Rectal smooth muscle tissue (tissue), 1 donor: Measurements from ENCODE around the gene VPS13D.
A peak's percentile ranks its signal among the peaks of the same experiment; 100 is the strongest.

Experiments used
- H3K27ac ChIP-seq: one replicate; pipeline ENCODE4 v1.7.0; 2013; ENCODE audit warnings: low read depth, low read length, inconsistent platforms
- H3K27me3 ChIP-seq: one replicate; pipeline ENCODE4 v1.7.0; 2013; ENCODE audit warnings: low read length; ENCODE audit not compliant: control insufficient read depth, insufficient read depth
- H3K36me3 ChIP-seq: one replicate; pipeline ENCODE4 v1.7.0; 2013; ENCODE audit warnings: low read length; ENCODE audit not compliant: control insufficient read depth, insufficient read depth
- H3K4me1 ChIP-seq: one replicate; pipeline ENCODE4 v1.7.0; 2013; ENCODE audit warnings: low read length; ENCODE audit not compliant: control insufficient read depth, insufficient read depth
- H3K4me3 ChIP-seq: one replicate; pipeline ENCODE4 v1.7.0; 2013; ENCODE audit warnings: low read length
- H3K9ac ChIP-seq: one replicate; pipeline ENCODE4 v1.7.0; 2013; ENCODE audit warnings: low read length

VPS13D gene

DNA sequence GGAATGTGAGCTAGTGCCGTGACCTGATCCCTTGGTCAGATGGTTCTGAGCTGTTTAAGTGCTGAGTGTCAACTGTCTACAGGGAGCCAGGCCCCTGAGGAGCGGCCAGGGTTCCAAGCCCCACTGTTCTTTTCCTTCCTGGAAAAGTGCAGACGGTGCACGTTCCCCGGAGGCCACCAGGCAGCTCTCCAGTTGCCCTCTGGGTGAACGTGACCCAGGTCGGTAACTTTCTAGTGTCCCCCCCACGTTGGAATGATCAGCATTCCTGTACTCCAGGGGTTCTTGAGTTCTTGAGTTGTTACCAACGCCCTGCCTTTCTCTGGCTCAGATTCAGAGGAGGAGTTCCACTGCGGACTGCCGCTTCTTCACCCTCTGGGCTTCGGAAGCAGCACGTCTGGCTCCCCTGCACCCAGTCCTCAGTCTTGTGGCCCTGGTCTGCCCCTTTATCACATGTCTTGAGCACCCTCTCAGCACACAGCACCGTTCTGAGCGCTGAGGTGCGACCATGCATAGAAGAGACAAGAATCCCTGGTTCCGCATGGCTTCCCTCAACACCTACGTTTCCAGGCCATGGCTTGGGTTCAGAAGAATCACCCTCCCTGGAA lies 256.7 kb downstream of the VPS13D start:
- Histone ChIP-seq H3K9ac (no peak overlapping the region), H3K36me3 (peaks cover 4% of the 10 kb centered on the region), H3K27me3 (no peaks in the 10 kb centered on the region), H3K27ac (no peak overlapping the region), H3K4me1 (peaks cover 10% of the 10 kb centered on the region), H3K4me3 (no peak overlapping the region)

GRCh38 chr1:12487520-12487919 lies 257.7 kb downstream of the VPS13D start:
- no peak overlapping the region for H3K9ac ChIP-seq
- H3K27ac ChIP-seq: no peak overlapping the region
- peaks cover 10% of the 10 kb centered on the region for H3K4me1 ChIP-seq
- no peaks in the 10 kb centered on the region for H3K27me3 ChIP-seq
- no peak overlapping the region for H3K4me3 ChIP-seq
- H3K36me3 ChIP-seq: peaks cover 4% of the 10 kb centered on the region

DNA sequence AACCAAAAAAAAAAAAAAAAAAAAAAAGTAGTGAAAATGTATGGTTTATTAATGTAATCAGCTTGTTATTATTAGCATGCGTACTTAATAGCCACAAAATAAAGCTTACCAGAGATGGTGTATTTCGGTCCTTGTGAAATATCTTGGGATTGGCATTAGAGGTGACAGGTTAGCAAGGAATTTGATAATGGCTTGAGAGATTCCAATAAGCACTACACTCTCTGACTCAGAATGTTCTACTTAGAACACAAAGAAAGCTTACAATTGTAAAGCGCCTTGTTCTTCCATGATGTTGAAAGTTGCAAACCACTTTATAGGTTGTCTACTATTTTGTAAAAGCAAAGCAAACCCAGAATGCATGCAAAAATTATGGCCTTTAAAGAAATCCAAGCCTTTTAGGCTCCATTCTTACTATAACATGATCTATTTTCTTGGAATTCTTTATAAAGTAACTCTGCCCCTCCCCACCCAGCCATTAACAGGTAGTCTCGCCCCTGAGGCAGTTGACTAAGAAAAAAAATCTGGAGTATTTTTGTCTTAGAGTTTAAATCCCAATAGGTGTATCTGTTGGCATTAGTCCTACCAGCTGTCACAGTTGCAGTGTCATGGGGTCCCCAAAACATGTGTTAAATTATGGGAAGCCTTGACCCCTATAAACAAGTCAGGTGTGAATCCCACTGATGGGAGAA lies 259.0 kb downstream of the VPS13D start:
- H3K27me3 ChIP-seq: no peaks in the 10 kb centered on the region
- peaks cover 10% of the 10 kb centered on the region for H3K4me1 ChIP-seq
- peaks cover 4% of the 10 kb centered on the region for H3K36me3 ChIP-seq
- no peak overlapping the region for H3K27ac ChIP-seq
- no peak overlapping the region for H3K4me3 ChIP-seq
- H3K9ac ChIP-seq: no peak overlapping the region

DNA sequence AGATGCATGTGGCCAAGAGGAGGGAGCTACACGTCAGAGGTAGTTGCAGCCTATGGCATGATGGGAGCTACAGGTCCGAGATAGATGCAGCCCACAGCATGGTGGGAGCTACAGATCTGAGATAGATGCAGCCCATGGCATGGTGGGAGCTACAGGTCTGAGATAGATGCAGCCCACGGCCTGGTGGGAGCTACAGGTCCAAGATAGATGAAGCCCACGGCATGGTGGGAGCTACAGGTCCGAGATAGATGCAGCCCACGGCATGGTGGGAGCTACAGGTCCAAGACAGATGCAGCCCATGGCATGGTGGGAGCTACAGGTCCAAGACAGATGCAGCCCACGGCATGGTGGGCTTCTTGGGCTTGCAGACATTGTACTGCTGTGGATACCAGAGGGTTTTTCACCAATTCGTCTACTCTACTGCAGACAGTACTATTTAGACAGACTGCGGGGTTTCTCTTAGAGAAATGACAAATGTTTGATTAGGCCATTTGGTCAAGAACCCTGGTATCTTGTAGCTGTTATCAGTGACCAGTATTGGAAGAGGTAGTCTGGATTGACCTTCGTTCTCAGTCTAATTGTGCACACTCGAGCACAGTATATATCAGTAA lies 260.8 kb downstream of the VPS13D start:
- Histone ChIP-seq H3K27ac (no peak overlapping the region), H3K4me1 (peaks cover 20% of the 10 kb centered on the region), H3K27me3 (no peaks in the 10 kb centered on the region), H3K36me3 (peaks cover 4% of the 10 kb centered on the region), H3K9ac (no peak overlapping the region), H3K4me3 (no peak overlapping the region)

GRCh38 chr1:12491656-12492055 lies 261.8 kb downstream of the VPS13D start:
- Histone ChIP-seq H3K9ac (no peak overlapping the region), H3K27me3 (no peaks in the 10 kb centered on the region), H3K4me1 (peaks cover 22% of the 10 kb centered on the region), H3K27ac (no peak overlapping the region), H3K4me3 (no peak overlapping the region), H3K36me3 (peaks cover 4% of the 10 kb centered on the region)

DNA sequence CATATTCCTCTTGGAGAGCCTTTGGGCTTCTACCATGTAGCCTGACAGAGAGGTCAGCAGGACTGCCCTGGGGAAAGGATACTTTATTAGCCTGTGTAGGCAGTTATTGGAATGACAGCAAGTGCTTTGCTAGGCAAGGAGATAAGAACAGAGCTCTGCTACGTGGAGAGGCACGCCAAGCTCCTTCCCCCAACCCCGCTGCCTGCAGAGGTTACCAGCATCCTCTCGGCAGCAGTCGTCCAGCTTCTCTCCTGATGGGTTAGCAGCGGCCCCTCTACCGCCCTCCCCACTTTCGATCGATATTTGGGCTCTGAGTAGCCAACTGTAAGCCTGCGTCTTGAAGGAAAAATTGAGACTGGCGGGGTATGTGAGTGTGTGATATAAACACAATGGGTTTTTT lies 265.9 kb downstream of the VPS13D start:
- Histone ChIP-seq H3K27ac (peak overlapping the region; percentile 81), H3K27me3 (no peaks in the 10 kb centered on the region), H3K36me3 (no peaks in the 10 kb centered on the region), H3K4me1 (peaks cover 18% of the 10 kb centered on the region), H3K9ac (no peak overlapping the region), H3K4me3 (no peak overlapping the region)

DNA sequence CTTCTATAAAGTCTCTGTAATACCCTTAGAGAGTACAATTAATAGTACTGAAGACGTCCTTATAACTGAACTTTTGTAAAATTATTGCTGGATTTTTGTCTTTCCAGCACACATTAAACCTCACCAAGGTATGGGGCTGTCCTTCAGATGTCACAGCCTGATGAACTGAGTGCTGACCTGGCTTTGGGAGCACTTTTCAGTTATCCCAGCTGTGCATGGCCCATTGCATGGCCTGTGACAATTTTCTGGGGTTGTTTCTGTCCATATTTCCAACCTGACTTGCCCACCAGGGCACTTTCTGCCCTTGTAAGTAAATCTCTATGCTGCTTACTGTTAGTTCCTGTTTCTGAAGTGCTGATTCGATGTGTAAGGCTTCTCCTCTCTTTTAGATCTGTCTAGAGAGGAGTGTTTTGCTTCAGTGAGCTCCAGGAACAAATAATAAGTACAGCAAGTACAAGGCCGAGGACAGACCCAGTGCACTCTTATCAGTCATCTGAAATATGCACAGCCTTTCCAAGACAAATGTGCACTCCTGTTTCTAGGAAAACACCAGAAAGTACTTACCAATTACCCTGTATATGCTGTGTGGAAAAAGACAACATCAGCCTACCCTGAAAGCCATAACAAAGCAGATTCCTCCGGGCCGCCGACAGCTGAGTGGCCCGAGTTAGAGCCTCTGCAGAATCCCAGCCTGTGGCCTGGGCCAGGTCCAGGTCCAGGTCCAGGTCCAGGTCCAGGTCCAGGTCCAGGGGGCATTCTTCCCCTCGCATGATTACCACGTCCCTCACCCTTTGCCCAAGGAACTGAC lies 266.5 kb downstream of the VPS13D start:
- Histone ChIP-seq H3K27ac (peak overlapping the region; percentile 81), H3K27me3 (no peaks in the 10 kb centered on the region), H3K4me3 (no peak overlapping the region), H3K36me3 (no peaks in the 10 kb centered on the region), H3K9ac (no peak overlapping the region), H3K4me1 (peaks cover 18% of the 10 kb centered on the region)

DNA sequence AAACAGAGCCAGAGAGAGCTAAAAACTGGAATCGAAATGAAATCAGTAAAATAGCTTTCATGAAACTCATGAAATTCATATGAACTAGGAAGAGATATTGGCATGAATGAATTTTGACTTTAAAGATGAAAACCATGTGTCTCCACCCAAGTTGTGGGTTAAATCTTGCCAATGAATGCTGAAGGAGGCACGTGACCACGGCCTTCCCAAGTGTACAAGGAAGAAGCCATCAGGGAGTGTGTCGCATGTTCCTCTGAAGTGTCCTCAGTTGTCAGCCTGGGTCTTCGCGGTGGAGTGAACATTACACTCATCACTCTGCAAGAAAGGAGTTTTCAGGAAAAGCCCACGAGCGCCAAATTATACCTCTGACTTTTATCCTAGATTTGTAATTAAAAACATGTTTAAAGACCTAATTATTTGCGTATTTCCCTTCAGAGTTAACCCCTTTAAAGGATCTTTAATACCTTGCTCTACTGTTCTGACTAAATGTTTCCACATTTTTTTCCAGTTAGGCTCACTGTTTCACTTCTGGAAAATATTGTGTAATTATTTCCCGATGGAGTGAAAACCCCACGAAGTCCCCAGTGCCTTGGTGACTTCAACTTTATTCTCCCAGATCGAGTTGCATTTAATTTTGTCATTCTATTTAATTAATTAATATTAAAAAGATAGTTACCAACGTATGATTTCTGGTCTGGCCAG lies 269.9 kb downstream of the VPS13D start:
- Histone ChIP-seq H3K36me3 (no peaks in the 10 kb centered on the region), H3K27ac (no peak overlapping the region), H3K27me3 (no peaks in the 10 kb centered on the region), H3K4me3 (no peak overlapping the region), H3K9ac (no peak overlapping the region), H3K4me1 (peaks cover 12% of the 10 kb centered on the region)

DNA sequence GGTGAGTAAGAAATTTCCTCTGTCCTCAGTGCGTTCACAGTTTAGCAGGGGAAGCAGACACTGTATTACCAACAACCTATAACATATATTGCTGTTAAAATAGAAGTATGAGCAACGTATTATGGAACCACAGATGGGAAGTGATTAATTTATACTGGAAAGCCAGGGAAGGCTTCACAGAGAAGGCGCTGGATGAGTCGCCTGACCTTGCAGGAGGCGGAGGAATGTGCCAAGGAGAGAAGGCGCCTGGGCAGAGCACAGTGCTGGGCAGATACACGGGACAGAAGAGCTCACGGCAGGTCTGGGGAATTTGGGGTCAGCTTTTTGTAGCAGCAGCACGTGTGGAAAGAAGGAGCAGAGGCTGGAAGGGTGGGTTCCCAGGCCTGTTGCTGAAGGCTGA lies 271.8 kb downstream of the VPS13D start:
- Histone ChIP-seq H3K9ac (no peak overlapping the region), H3K27ac (no peak overlapping the region), H3K36me3 (peaks cover 4% of the 10 kb centered on the region), H3K4me3 (no peak overlapping the region), H3K4me1 (peaks cover 3% of the 10 kb centered on the region), H3K27me3 (no peaks in the 10 kb centered on the region)

GRCh38 chr1:12502336-12503109 lies 272.7 kb downstream of the VPS13D start:
- no peaks in the 10 kb centered on the region for H3K27me3 ChIP-seq
- peaks cover 3% of the 10 kb centered on the region for H3K4me1 ChIP-seq
- H3K36me3 ChIP-seq: peaks cover 4% of the 10 kb centered on the region
- no peak overlapping the region for H3K9ac ChIP-seq
- H3K4me3 ChIP-seq: no peak overlapping the region
- no peak overlapping the region for H3K27ac ChIP-seq

- Histone ChIP-seq H3K36me3 (peaks cover 7% of the 10 kb centered on the region), H3K4me3 (no peak overlapping the region), H3K9ac (no peak overlapping the region), H3K27ac (no peak overlapping the region), H3K4me1 (peaks cover 8% of the 10 kb centered on the region), H3K27me3 (no peaks in the 10 kb centered on the region)
These were observed 273.9 kb downstream of the VPS13D start for GRCh38 chr1:12503709-12504108.
